RWPE2 (cell line): ENCODE measurements around the gene NAA25.

Experiments used
- ATAC-seq: fragments of 200-7000 bp; cut with Tn5 transposase; 3 replicates; pipeline ENCODE4 v1.9.1; 2021; ENCODE audit warnings: low read depth
- DNase-seq: peaks from one replicate; pipeline ENCODE4 v3.0.0-alpha.2; 2020; ENCODE audit warnings: low spot score
- H3K27ac ChIP-seq: fragments of 450-650 bp; 2 replicates; pipeline ENCODE4 v1.5.1; 2017; ENCODE audit warnings: mild to moderate bottlenecking; ENCODE audit not compliant: poor library complexity, severe bottlenecking
- H3K27me3 ChIP-seq: fragments of 250-450 bp; sonication (Bioruptor Pico); 2 replicates; pipeline ENCODE4 v1.5.1; 2021; ENCODE audit warnings: mild to moderate bottlenecking, moderate library complexity; ENCODE audit not compliant: insufficient read depth, poor library complexity, severe bottlenecking
- H3K36me3 ChIP-seq: fragments of 250-450 bp; sonication (Bioruptor Pico); 2 replicates; pipeline ENCODE4 v1.5.1; 2020; ENCODE audit warnings: low read depth, mild to moderate bottlenecking, moderate library complexity
- H3K4me1 ChIP-seq: fragments of 250-450 bp; sonication (Bioruptor Pico); 2 replicates; pipeline ENCODE4 v1.5.1; 2021; ENCODE audit warnings: mild to moderate bottlenecking, moderate library complexity; ENCODE audit not compliant: insufficient read depth, poor library complexity, severe bottlenecking
- H3K4me3 ChIP-seq: fragments of 250-450 bp; sonication (Bioruptor Pico); 2 replicates; pipeline ENCODE4 v1.5.1; 2021; ENCODE audit warnings: mild to moderate bottlenecking, moderate library complexity; ENCODE audit not compliant: severe bottlenecking
- H3K9me3 ChIP-seq: fragments of 250-450 bp; sonication (Bioruptor Pico); 2 replicates; pipeline ENCODE4 v1.5.1; 2021; ENCODE audit warnings: mild to moderate bottlenecking, moderate library complexity; ENCODE audit not compliant: severe bottlenecking
- CTCF ChIP-seq: fragments of 450-650 bp; IDR thresholded peaks from one replicate; pipeline ENCODE4 v1.5.1; 2017; ENCODE audit warnings: mild to moderate bottlenecking, moderate library complexity; ENCODE audit not compliant: poor library complexity, severe bottlenecking

Gene NAA25

GRCh38 chr12:112133418-112133817, 24.8 kb upstream of the NAA25 start:
- no peak for TF ChIP-seq CTCF
- no peak overlapping the region for H3K4me3 ChIP-seq
- H3K27me3 ChIP-seq: no peaks in the 10 kb centered on the region
- no peaks in the 10 kb centered on the region for H3K9me3 ChIP-seq
- DNase-seq (no peak), ATAC-seq (no peak)
- H3K36me3 ChIP-seq: peaks cover 50% of the 10 kb centered on the region
- H3K27ac ChIP-seq: no peak overlapping the region
- peaks cover 4% of the 10 kb centered on the region for H3K4me1 ChIP-seq

GRCh38 chr12:112131686-112132085, 23.1 kb upstream of the NAA25 start:
- Histone ChIP-seq H3K9me3 (no peaks in the 10 kb centered on the region), H3K36me3 (peaks cover 32% of the 10 kb centered on the region), H3K27ac (no peak overlapping the region), H3K4me3 (no peak overlapping the region), H3K4me1 (peaks cover 7% of the 10 kb centered on the region), H3K27me3 (no peaks in the 10 kb centered on the region)
- no peak for TF ChIP-seq CTCF
- ATAC-seq (no peak), DNase-seq (no peak)

DNA sequence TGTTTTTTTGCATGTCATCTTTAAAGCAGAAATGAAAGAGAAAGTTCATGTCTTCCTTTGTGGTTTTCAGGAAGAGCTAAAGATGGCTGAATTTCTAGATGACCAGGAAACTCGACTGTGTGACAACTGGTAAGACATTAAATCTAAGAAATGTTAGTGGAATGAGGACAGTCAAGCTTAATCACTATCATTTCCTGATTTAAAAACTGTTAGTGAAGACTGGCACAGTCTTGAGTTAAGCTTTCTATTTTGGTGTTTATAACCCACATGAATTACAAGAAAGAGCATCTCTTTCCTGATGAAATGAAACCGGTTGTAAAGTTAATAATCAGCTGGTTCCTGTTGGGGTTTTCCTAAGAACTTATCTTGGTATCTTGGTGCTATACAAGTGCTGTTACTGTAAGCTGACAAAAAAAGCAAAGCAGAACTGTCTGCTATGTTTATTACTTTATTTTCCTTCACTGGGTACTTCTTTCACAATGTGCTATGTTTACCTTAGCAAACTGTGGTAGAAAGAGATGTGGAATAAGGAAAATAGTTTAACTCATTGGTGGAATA, 21.9 kb upstream of the NAA25 start:
- H3K27me3 ChIP-seq: no peaks in the 10 kb centered on the region
- H3K4me3 ChIP-seq: no peak overlapping the region
- H3K9me3 ChIP-seq: no peaks in the 10 kb centered on the region
- H3K27ac ChIP-seq: peak overlapping the region; percentile 14
- DNase-seq (no peak), ATAC-seq (no peak)
- peaks cover 7% of the 10 kb centered on the region for H3K4me1 ChIP-seq
- no peak for TF ChIP-seq CTCF
- peaks cover 24% of the 10 kb centered on the region for H3K36me3 ChIP-seq

DNA sequence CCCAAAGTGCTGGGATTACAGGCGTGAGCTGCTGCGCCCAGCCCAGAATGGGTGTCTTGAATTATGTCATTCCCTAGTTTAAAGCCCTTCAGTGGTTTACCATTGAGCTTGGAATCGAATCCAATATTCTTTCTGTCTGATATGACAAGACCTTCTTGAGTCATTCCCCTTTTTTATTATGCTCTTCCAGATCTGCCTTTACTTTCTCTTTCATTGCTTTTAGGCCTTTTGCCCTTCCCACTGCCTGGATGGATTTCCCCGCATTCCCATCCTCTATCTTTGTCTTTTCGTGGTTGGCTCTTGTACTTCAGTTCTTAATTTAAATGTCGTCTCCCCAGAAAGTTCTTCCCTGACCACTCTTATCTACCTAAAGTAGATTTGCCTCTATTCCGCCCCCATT, 18.3 kb upstream of the NAA25 start:
- no peak overlapping the region for H3K4me3 ChIP-seq
- peaks cover 19% of the 10 kb centered on the region for H3K4me1 ChIP-seq

More for the DNA sequence above, 18.3 kb upstream of the NAA25 start:
- DNase-seq (no peak), ATAC-seq (no peak)
- no peak for TF ChIP-seq CTCF
- no peaks in the 10 kb centered on the region for H3K9me3 ChIP-seq
- no peak overlapping the region for H3K27ac ChIP-seq
- peaks cover 10% of the 10 kb centered on the region for H3K36me3 ChIP-seq
- H3K27me3 ChIP-seq: no peaks in the 10 kb centered on the region
